DND-41 (cell line): ENCODE measurements around the gene HPS1.

Source experiments
- ATAC-seq: fragments of 200-7000 bp; cut with Tn5 transposase; 3 replicates; pipeline ENCODE4 v1.9.1; 2021; ENCODE audit warnings: low read depth; ENCODE audit not compliant: insufficient read depth
- DNase-seq: peaks from one replicate; pipeline ENCODE4 v3.0.0-alpha.2; 2020
- H2AFZ ChIP-seq: 2 replicates; pipeline ENCODE4 v1.6.0; 2012; ENCODE audit warnings: low read depth, low read length
- H3K27ac ChIP-seq: 2 replicates; pipeline ENCODE4 v1.5.1; 2012; ENCODE audit warnings: low read length, inconsistent platforms
- H3K27me3 ChIP-seq: fragments of 200-600 bp; sonication (generic); 2 replicates; pipeline ENCODE4 v1.6.0; 2012; ENCODE audit warnings: low read length, mild to moderate bottlenecking, inconsistent platforms; ENCODE audit not compliant: insufficient read depth, poor library complexity
- H3K36me3 ChIP-seq: 2 replicates; pipeline ENCODE4 v1.5.1; 2012; ENCODE audit warnings: low read length, inconsistent platforms; ENCODE audit not compliant: insufficient read depth
- H3K4me1 ChIP-seq: 2 replicates; pipeline ENCODE4 v1.5.1; 2012; ENCODE audit warnings: mild to moderate bottlenecking, low read length; ENCODE audit not compliant: insufficient read depth
- H3K4me2 ChIP-seq: 2 replicates; pipeline ENCODE4 v1.6.0; 2012; ENCODE audit warnings: mild to moderate bottlenecking, moderate library complexity, low read length, inconsistent platforms; ENCODE audit not compliant: insufficient read depth
- H3K4me3 ChIP-seq, 2 experiments: fragments of 200-600 bp in 1 of 2; shearing (Covaris generic) in 1 of 2; 2 replicates each; pipeline ENCODE4 v1.5.1; 2012 to 2016; ENCODE audit warnings: inconsistent platforms in 2 of 2, low read length in 2 of 2, mild to moderate bottlenecking in 2 of 2, low read depth in 1 of 2, moderate library complexity in 1 of 2
- H3K79me2 ChIP-seq: 2 replicates; pipeline ENCODE4 v1.6.0; 2012; ENCODE audit warnings: low read length, inconsistent platforms; ENCODE audit not compliant: insufficient read depth
- H3K9ac ChIP-seq: 2 replicates; pipeline ENCODE4 v1.6.0; 2012; ENCODE audit warnings: low read depth, mild to moderate bottlenecking, inconsistent platforms, low read length, moderate library complexity
- H3K9me3 ChIP-seq: 2 replicates; pipeline ENCODE4 v1.5.1; 2012; ENCODE audit warnings: low read length, moderate library complexity, mild to moderate bottlenecking, inconsistent platforms; ENCODE audit not compliant: insufficient read depth, severe bottlenecking
- H4K20me1 ChIP-seq: 2 replicates; pipeline ENCODE4 v1.6.0; 2012; ENCODE audit warnings: low read length; ENCODE audit not compliant: insufficient read depth
- CTCF ChIP-seq: IDR thresholded peaks from 2 replicates; pipeline ENCODE4 v1.5.1; 2012; ENCODE audit warnings: borderline replicate concordance, low read length, moderate library complexity, mild to moderate bottlenecking; ENCODE audit not compliant: poor library complexity, severe bottlenecking; ENCODE audit errors: extremely low read depth
- EZH2 ChIP-seq: IDR thresholded peaks from 3 replicates; pipeline ENCODE4 v1.6.1; 2012; ENCODE audit warnings: borderline replicate concordance, low read depth, mild to moderate bottlenecking, moderate library complexity, low read length, inconsistent platforms; ENCODE audit not compliant: severe bottlenecking

HPS1 gene

GRCh38 chr10:98374217-98374985 lies 72.3 kb downstream of the HPS1 start:
- DNase-seq = no peak
- H3K27me3 ChIP-seq = peaks cover 33% of the 10 kb centered on the region
- H3K79me2 ChIP-seq = no peaks in the 10 kb centered on the region
- H3K9me3 ChIP-seq = no peaks in the 10 kb centered on the region
- no peak overlapping the region for H3K4me3 ChIP-seq
- no peak for TF ChIP-seq EZH2
- no peak for TF ChIP-seq CTCF
- no peak overlapping the region for H2AFZ ChIP-seq
- H3K4me1 ChIP-seq = no peaks in the 10 kb centered on the region
- no peaks in the 10 kb centered on the region for H3K36me3 ChIP-seq
- no peaks in the 10 kb centered on the region; the same call in 1 of the 2 replicates for H4K20me1 ChIP-seq
- no peak overlapping the region for H3K4me2 ChIP-seq
- H3K9ac ChIP-seq = no peak overlapping the region
- H3K27ac ChIP-seq = no peak overlapping the region
- ATAC-seq = no peak

GRCh38 chr10:98373260-98374040 lies 73.3 kb downstream of the HPS1 start:
- H4K20me1 ChIP-seq = no peaks in the 10 kb centered on the region; the same call in 1 of the 2 replicates
- DNase-seq = no peak
- no peak for ATAC-seq

GRCh38 chr10:98370831-98371820 lies 75.6 kb downstream of the HPS1 start:
- H3K27ac ChIP-seq = no peak overlapping the region
- no peaks in the 10 kb centered on the region for H3K9me3 ChIP-seq
- no peak for DNase-seq

More at GRCh38 chr10:98373260-98374040, 73.3 kb downstream of the HPS1 start:
- H3K27ac ChIP-seq = no peak overlapping the region
- no peaks in the 10 kb centered on the region for H3K36me3 ChIP-seq
- no peak overlapping the region for H2AFZ ChIP-seq
- no peak overlapping the region for H3K4me3 ChIP-seq
- no peaks in the 10 kb centered on the region for H3K9me3 ChIP-seq
- no peak overlapping the region for H3K9ac ChIP-seq
- no peak for TF ChIP-seq CTCF
- no peak for TF ChIP-seq EZH2
- H3K79me2 ChIP-seq = no peaks in the 10 kb centered on the region
- H3K4me1 ChIP-seq = no peaks in the 10 kb centered on the region
- no peak overlapping the region for H3K4me2 ChIP-seq
- peaks cover 33% of the 10 kb centered on the region for H3K27me3 ChIP-seq

More at GRCh38 chr10:98370831-98371820, 75.6 kb downstream of the HPS1 start:
- H3K4me2 ChIP-seq = no peak overlapping the region
- no peak overlapping the region for H3K4me3 ChIP-seq
- H3K36me3 ChIP-seq = no peaks in the 10 kb centered on the region
- no peaks in the 10 kb centered on the region; the same call in 1 of the 2 replicates for H4K20me1 ChIP-seq
- H2AFZ ChIP-seq = no peak overlapping the region
- H3K4me1 ChIP-seq = no peaks in the 10 kb centered on the region
- H3K9ac ChIP-seq = no peak overlapping the region
- H3K27me3 ChIP-seq = peaks cover 28% of the 10 kb centered on the region
- no peaks in the 10 kb centered on the region for H3K79me2 ChIP-seq
- no peak for ATAC-seq
- no peak for TF ChIP-seq EZH2
- no peak for TF ChIP-seq CTCF
